ENCODE measurements around the gene PDP2. TPM values are rescaled to one million over a fixed set of nuclear protein-coding genes. Genes with fewer than 3 reads are reported as not detected.

The PDP2 gene
- total RNA-seq, 1 experiment from 2014 or later, result 28.4 TPM

DNA sequence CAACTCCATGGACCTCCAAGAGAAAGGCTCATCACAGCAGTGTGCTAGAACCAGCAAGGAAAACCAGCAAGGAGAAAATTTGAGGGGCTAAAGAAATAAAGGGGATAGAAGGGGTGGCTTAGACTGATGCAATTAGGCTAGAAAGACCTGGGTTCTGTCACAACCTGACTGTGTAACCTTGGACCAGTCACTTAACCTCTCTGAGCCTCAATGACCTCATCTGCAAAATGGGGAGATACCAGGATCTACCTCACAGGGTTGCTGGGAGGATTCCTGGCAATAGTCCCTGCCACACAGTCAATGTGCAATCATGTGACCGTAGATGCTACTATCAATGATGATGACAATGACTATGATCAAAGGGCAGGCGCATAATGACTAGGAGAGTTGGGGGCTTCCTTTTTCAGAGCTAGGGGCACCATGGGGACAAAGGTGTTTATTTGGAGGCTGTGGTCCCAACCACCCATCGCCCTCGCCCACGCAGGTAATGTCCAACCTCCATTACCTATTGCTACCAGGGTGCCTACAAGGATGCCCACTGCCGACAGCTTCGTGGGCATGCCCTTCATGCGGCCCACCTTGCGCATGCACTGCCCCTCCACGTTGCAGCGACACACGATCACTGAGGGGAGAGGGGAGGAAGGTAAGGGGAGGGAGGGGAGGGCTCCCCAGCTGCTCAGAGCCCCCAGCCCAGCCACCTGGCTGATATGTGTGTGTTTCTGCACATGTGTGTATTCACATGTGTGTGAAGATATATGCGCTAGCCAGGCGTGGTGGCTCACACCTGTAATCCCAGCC, 28.6 kb downstream of the PDP2 start (continued):
- TF ChIP-seq, protein P1, sequence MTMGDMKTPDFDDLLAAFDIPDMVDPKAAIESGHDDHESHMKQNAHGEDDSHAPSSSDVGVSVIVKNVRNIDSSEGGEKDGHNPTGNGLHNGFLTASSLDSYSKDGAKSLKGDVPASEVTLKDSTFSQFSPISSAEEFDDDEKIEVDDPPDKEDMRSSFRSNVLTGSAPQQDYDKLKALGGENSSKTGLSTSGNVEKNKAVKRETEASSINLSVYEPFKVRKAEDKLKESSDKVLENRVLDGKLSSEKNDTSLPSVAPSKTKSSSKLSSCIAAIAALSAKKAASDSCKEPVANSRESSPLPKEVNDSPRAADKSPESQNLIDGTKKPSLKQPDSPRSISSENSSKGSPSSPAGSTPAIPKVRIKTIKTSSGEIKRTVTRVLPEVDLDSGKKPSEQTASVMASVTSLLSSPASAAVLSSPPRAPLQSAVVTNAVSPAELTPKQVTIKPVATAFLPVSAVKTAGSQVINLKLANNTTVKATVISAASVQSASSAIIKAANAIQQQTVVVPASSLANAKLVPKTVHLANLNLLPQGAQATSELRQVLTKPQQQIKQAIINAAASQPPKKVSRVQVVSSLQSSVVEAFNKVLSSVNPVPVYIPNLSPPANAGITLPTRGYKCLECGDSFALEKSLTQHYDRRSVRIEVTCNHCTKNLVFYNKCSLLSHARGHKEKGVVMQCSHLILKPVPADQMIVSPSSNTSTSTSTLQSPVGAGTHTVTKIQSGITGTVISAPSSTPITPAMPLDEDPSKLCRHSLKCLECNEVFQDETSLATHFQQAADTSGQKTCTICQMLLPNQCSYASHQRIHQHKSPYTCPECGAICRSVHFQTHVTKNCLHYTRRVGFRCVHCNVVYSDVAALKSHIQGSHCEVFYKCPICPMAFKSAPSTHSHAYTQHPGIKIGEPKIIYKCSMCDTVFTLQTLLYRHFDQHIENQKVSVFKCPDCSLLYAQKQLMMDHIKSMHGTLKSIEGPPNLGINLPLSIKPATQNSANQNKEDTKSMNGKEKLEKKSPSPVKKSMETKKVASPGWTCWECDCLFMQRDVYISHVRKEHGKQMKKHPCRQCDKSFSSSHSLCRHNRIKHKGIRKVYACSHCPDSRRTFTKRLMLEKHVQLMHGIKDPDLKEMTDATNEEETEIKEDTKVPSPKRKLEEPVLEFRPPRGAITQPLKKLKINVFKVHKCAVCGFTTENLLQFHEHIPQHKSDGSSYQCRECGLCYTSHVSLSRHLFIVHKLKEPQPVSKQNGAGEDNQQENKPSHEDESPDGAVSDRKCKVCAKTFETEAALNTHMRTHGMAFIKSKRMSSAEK (CRISPR knock-in tag; IDR thresholded peaks at IDR 0.05; ENCODE audit: borderline replicate concordance), result no peak
- no peak for TF ChIP-seq TP53 (CRISPR knock-in tag; IDR thresholded peaks at IDR 0.05)

DNA sequence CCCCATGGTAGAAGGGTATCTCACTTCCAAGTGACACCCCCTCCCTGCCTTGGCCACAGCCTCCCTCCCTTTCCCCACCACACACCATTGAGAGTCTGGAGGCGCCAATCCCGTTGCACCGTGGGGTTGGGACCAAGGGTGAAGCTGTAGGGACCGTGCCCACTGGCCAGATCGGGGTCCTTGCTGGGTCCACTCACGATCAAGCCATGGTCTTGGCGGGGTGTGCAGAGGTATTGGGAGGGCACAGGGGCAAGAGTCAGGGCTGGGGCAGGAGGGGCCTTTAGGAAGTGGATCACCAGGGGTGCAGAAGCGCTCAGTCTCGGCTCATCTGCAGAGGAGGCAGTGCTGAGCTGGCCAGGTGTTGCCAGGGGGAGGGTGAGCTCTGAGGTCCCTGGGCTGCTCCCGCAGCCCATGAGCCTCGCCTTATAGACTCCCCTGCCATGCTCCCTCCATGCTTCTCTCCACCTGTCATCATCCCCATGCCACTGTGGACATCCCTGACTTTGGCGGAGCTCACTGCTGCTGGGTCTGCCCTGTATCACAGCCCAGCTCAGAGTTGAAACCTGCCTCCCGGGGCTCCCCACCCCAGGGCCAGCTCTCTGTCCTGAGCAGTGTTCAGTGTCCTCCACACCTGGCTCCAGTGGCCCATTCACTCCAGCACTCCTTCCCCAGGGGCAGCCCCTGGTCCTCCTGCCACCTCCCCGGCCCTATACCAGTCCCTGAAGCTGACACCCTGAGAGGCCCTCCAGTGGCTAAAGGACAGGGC, 30.0 kb downstream of the PDP2 start:
- no peak for DNase-seq (ENCODE audit: low spot score)
- no peak for ATAC-seq
- peaks cover 15% of the 10 kb centered on the region for H3K27me3 Mint-ChIP-seq (ENCODE audit: low read depth)
- TF ChIP-seq ZBTB21 (CRISPR knock-in tag; IDR thresholded peaks at IDR 0.05; ENCODE audit: borderline replicate concordance), result no peak
- TF ChIP-seq SP1 (CRISPR knock-in tag; conservative IDR thresholded peaks at IDR 0.05), result no peak
- TF ChIP-seq, protein P2, sequence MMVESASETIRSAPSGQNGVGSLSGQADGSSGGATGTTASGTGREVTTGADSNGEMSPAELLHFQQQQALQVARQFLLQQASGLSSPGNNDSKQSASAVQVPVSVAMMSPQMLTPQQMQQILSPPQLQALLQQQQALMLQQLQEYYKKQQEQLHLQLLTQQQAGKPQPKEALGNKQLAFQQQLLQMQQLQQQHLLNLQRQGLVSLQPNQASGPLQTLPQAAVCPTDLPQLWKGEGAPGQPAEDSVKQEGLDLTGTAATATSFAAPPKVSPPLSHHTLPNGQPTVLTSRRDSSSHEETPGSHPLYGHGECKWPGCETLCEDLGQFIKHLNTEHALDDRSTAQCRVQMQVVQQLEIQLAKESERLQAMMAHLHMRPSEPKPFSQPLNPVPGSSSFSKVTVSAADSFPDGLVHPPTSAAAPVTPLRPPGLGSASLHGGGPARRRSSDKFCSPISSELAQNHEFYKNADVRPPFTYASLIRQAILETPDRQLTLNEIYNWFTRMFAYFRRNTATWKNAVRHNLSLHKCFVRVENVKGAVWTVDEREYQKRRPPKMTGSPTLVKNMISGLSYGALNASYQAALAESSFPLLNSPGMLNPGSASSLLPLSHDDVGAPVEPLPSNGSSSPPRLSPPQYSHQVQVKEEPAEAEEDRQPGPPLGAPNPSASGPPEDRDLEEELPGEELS (CRISPR knock-in tag; IDR thresholded peaks at IDR 0.05), result no peak
- TF ChIP-seq, protein P3, sequence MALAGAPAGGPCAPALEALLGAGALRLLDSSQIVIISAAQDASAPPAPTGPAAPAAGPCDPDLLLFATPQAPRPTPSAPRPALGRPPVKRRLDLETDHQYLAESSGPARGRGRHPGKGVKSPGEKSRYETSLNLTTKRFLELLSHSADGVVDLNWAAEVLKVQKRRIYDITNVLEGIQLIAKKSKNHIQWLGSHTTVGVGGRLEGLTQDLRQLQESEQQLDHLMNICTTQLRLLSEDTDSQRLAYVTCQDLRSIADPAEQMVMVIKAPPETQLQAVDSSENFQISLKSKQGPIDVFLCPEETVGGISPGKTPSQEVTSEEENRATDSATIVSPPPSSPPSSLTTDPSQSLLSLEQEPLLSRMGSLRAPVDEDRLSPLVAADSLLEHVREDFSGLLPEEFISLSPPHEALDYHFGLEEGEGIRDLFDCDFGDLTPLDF (CRISPR knock-in tag; IDR thresholded peaks at IDR 0.05), result no peak
- TF ChIP-seq, protein P4, sequence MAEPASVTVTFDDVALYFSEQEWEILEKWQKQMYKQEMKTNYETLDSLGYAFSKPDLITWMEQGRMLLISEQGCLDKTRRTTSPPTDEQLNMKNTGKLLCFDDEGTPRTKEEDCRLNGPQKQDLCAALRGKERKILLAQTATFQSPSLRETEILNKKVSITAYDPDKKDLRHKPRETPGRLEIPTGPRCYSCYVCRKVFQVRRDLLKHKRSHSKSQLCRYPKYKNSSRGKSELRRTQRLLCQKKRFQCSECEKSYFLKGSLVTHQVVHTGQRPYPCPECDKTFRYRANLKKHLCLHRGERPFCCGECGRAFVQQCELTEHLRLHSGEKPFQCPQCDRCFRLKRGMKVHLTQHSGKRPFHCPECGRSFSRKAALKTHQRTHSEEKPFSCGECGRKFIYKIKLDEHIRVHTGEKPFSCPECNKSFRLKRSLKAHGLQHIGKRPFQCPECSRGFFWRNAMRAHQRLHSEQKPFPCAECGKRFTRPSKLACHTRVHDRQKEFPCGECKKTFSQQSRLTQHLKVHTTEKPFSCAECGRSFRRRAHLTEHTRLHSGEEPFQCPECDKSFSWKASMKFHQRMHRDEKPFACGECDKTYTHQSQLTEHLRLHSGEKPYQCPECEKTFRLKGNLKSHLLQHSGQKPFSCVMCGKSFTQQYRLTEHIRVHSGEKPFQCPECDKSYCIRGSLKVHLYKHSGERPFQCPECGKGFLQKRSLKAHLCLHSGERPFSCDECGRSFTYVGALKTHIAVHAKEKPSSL (CRISPR knock-in tag; conservative IDR thresholded peaks at IDR 0.05), result no peak
- TF ChIP-seq, protein P1 (CRISPR knock-in tag; IDR thresholded peaks at IDR 0.05; ENCODE audit: borderline replicate concordance), result no peak
- TF ChIP-seq, protein P5, sequence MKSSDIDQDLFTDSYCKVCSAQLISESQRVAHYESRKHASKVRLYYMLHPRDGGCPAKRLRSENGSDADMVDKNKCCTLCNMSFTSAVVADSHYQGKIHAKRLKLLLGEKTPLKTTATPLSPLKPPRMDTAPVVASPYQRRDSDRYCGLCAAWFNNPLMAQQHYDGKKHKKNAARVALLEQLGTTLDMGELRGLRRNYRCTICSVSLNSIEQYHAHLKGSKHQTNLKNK (CRISPR knock-in tag; IDR thresholded peaks at IDR 0.05), result no peak
- TF ChIP-seq NFYB (CRISPR knock-in tag; conservative IDR thresholded peaks at IDR 0.05; ENCODE audit: low read depth), result no peak
- TF ChIP-seq GTF2I (CRISPR knock-in tag; conservative IDR thresholded peaks at IDR 0.05), result no peak
- no peak for TF ChIP-seq ZNF671 (CRISPR knock-in tag; IDR thresholded peaks at IDR 0.05)
- no peak for TF ChIP-seq FOXK1 (CRISPR knock-in tag; IDR thresholded peaks at IDR 0.05)
- no peak for TF ChIP-seq NFATC4 (CRISPR knock-in tag; IDR thresholded peaks at IDR 0.05)
- TF ChIP-seq ZNF138 (CRISPR knock-in tag; conservative IDR thresholded peaks at IDR 0.05), result no peak
- CTCF ChIA-PET, result interaction anchor here (0.6 to 4.8 kb wide), 34 partner anchors 9 to 337 kb away, joined by 3 to 53 read pairs (median 5); partner anchors contain the start of genes B3GNT9, CDH16, CES3 and CIAO2B
- peaks cover 5% of the 10 kb centered on the region; the same call in 1 of the 2 replicates for H3K4me1 Mint-ChIP-seq
- POLR2A ChIA-PET, result interaction anchor here (1.0 kb wide), 1 partner anchor 30 kb away, joined by 3 read pairs; the partner anchor contains the start of gene PDP2
- no peaks in the 10 kb centered on the region for H3K36me3 Mint-ChIP-seq
- H3K27ac Mint-ChIP-seq, result no peak overlapping the region
- no peaks in the 10 kb centered on the region for H3K9me3 Mint-ChIP-seq
- H3K4me3 Mint-ChIP-seq, result no peak overlapping the region

Measured in WTC11 (cell line).